Liver (tissue), 3 donors: Measurements from ENCODE around the gene RBM38.

Experiments used
- ATF3 ChIP-seq: IDR thresholded peaks from 2 replicates; pipeline ENCODE4 v1.6.1; 2016; ENCODE audit warnings: antibody characterized with exemption
- CTCF ChIP-seq: fragments of 150-350 bp; IDR thresholded peaks from 2 replicates; pipeline ENCODE4 v1.5.1; 2017; ENCODE audit warnings: improper control_type of control experiment, low read depth, low read length; ENCODE audit not compliant: missing input control
- EGR1 ChIP-seq, 2 donors: IDR thresholded peaks; 2 replicates each; pipeline ENCODE4 v1.6.1; 2016 to 2018; ENCODE audit warnings: antibody characterized with exemption in 2 of 2, low read depth in 2 of 2
- GABPA ChIP-seq, 2 donors: IDR thresholded peaks in 1 of 2; conservative IDR thresholded peaks in 1 of 2; 2 replicates each; pipeline ENCODE4 v1.6.1; 2016; ENCODE audit warnings: antibody characterized with exemption in 2 of 2, mild to moderate bottlenecking in 1 of 2, moderate library complexity in 1 of 2
- JUND ChIP-seq, 2 donors: IDR thresholded peaks; 2 replicates each; pipeline ENCODE4 v1.6.1; 2016; ENCODE audit warnings: antibody characterized with exemption in 2 of 2
- NR2F2 ChIP-seq: IDR thresholded peaks from 2 replicates; pipeline ENCODE4 v1.6.1; 2016; ENCODE audit warnings: antibody characterized with exemption
- RAD21 ChIP-seq, 2 donors: IDR thresholded peaks; 2 replicates each; pipeline ENCODE4 v1.6.1; 2016; ENCODE audit warnings: antibody characterized with exemption in 2 of 2, mild to moderate bottlenecking in 2 of 2
- REST ChIP-seq: IDR thresholded peaks from 2 replicates; pipeline ENCODE4 v1.6.1; 2016; ENCODE audit warnings: antibody characterized with exemption, mild to moderate bottlenecking
- RXRA ChIP-seq, 2 donors: IDR thresholded peaks; 2 replicates each; pipeline ENCODE4 v1.6.1; 2017 to 2018; ENCODE audit warnings: antibody characterized with exemption in 2 of 2, mild to moderate bottlenecking in 1 of 2
- TAF1 ChIP-seq: conservative IDR thresholded peaks from 2 replicates; pipeline ENCODE4 v1.6.1; 2016; ENCODE audit warnings: antibody characterized with exemption, mild to moderate bottlenecking
- YY1 ChIP-seq: IDR thresholded peaks from 2 replicates; pipeline ENCODE4 v1.6.1; 2016; ENCODE audit warnings: antibody characterized with exemption, mild to moderate bottlenecking
- ZBTB33 ChIP-seq: IDR thresholded peaks from 2 replicates; pipeline ENCODE4 v1.6.1; 2016; ENCODE audit warnings: antibody characterized with exemption
- donor health status: healthy.
- donor health status: healthy.

- TF ChIP-seq CTCF (peak; percentile 11), REST (no peak), ATF3 (no peak), TAF1 (no peak), RXRA (IDR thresholded peaks at IDR 0.05) (no peak), YY1 (no peak), ZBTB33 (no peak), RAD21 (IDR thresholded peaks at IDR 0.05) (peak in 1 of 2 donors; percentile 19), GABPA (IDR thresholded peaks at IDR 0.05 in 1 of 2, conservative IDR thresholded peaks at IDR 0.05 in 1 of 2) (no peak), NR2F2 (peak; percentile 13), JUND (IDR thresholded peaks at IDR 0.05) (no peak), EGR1 (IDR thresholded peaks at IDR 0.05; ENCODE audit: low read depth in 2 of 2) (no peak)
These were observed 2.1 kb upstream of the RBM38 start for GRCh38 chr20:57388953-57389694.
